Suprapubic skin (tissue), 4 donors: ENCODE measurements around the gene CXXC5. TPM values are rescaled to one million over a fixed set of nuclear protein-coding genes. Genes with fewer than 3 reads are reported as not detected.
A peak's percentile ranks its signal among the peaks of the same experiment; 100 is the strongest.

Experiments used
- DNase-seq, 2 donors: peaks; one replicate each; pipeline ENCODE4 v3.0.0-alpha.2; 2019; ENCODE audit warnings: low spot score in 2 of 2
- H3K27ac ChIP-seq: fragments of 200-600 bp; sonication (generic); one replicate; pipeline ENCODE4 v1.5.1; 2019
- H3K27me3 ChIP-seq: fragments of 200-600 bp; sonication (generic); one replicate; pipeline ENCODE4 v1.5.1; 2019
- H3K36me3 ChIP-seq: fragments of 200-600 bp; sonication (generic); one replicate; pipeline ENCODE4 v1.5.1; 2019
- H3K4me1 ChIP-seq: fragments of 200-600 bp; sonication (generic); one replicate; pipeline ENCODE4 v1.5.1; 2019
- H3K4me3 ChIP-seq: fragments of 200-600 bp; sonication (generic); one replicate; pipeline ENCODE4 v1.5.1; 2019; ENCODE audit warnings: mild to moderate bottlenecking
- H3K9me3 ChIP-seq: fragments of 200-600 bp; sonication (generic); one replicate; pipeline ENCODE4 v1.5.1; 2019
- EP300 ChIP-seq: sonication (generic); formaldehyde crosslinking; IDR thresholded peaks from one replicate; pipeline ENCODE4 v1.6.1; 2017; ENCODE audit warnings: antibody characterized with exemption
- POLR2A ChIP-seq, 2 donors: fragments of 450-650 bp; IDR thresholded peaks; one replicate each; pipeline ENCODE4 v1.6.1; 2017; ENCODE audit warnings: antibody characterized with exemption in 2 of 2, mild to moderate bottlenecking in 2 of 2, moderate library complexity in 2 of 2
- POLR2AphosphoS5 ChIP-seq, 3 donors: sonication (generic); formaldehyde crosslinking; IDR thresholded peaks; one replicate each; pipeline ENCODE4 v1.6.1; 2017; ENCODE audit warnings: antibody characterized with exemption in 3 of 3
- WGBS: methylation state at CpG from one replicate; pipeline ENCODE4 v1.1.5; 2018; 5-methylcytosine and 5-hydroxymethylcytosine counted together
- total RNA-seq, 4 donors: library from RNA; depleted of rRNA; stranded (reverse); fragments of >200 nt; gene quantifications; one replicate each; pipeline ENCODE4 v1.1.0, GENCODE V29; 2016
- TF ChIP-seq, protein P1 (sequence below), 2 donors: fragments of 200-600 bp in 1 of 2; fragments of 450-650 bp in 1 of 2; sonication (generic) in 1 of 2; IDR thresholded peaks; one replicate each; pipeline ENCODE4 v1.5.1; 2016 to 2019; ENCODE audit warnings: antibody characterized with exemption in 2 of 2, mild to moderate bottlenecking in 1 of 2, moderate library complexity in 1 of 2

CXXC5 gene
- total RNA-seq, 4 donors from 2014 or later, result 21.8 to 40.6 (median 30.1) TPM

DNA sequence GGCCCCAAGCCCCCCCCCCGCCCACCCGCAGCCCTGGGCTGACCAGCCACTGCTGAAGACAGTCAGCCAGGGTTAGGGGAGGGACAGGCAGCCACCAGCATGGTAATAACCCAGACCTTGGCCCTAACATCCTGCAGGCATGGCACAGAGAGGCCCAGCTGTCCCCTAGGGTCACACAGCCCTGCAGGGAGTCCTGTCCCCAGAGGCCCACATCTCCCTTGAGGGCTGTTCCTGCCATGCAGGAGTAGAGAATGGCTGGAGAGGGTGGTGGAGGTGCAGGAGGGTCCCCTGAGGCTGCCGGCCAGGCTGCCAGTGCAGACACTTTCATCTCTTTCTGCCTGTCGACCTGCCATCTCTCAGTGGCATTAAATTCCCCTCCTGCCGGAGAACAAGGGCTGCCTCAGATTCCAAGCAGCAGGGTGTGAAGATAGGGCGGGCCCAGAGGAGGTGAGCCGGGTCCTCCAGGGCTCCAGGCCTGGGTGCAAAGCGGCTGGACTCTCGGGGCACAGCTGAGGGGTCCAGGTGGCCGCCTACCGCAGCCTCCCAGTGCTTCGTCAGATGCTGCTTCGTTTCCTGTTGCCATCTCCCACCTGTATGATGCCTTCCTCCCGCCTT, 40.0 kb downstream of the CXXC5 start:
- WGBS, result 91% methylated on average over 6 of the region's 14 CpGs
- no peak overlapping the region for H3K4me3 ChIP-seq
- DNase-seq, result no peak
- no peaks in the 10 kb centered on the region for H3K9me3 ChIP-seq
- H3K27ac ChIP-seq, result no peak overlapping the region
- H3K4me1 ChIP-seq, result peaks cover 19% of the 10 kb centered on the region
- H3K36me3 ChIP-seq, result peaks cover 15% of the 10 kb centered on the region
- H3K27me3 ChIP-seq, result no peaks in the 10 kb centered on the region
- TF ChIP-seq POLR2A (IDR thresholded peaks at IDR 0.05), result no peak
- no peak for TF ChIP-seq POLR2AphosphoS5 (IDR thresholded peaks at IDR 0.05)
- TF ChIP-seq EP300, result no peak
- TF ChIP-seq, protein P1, sequence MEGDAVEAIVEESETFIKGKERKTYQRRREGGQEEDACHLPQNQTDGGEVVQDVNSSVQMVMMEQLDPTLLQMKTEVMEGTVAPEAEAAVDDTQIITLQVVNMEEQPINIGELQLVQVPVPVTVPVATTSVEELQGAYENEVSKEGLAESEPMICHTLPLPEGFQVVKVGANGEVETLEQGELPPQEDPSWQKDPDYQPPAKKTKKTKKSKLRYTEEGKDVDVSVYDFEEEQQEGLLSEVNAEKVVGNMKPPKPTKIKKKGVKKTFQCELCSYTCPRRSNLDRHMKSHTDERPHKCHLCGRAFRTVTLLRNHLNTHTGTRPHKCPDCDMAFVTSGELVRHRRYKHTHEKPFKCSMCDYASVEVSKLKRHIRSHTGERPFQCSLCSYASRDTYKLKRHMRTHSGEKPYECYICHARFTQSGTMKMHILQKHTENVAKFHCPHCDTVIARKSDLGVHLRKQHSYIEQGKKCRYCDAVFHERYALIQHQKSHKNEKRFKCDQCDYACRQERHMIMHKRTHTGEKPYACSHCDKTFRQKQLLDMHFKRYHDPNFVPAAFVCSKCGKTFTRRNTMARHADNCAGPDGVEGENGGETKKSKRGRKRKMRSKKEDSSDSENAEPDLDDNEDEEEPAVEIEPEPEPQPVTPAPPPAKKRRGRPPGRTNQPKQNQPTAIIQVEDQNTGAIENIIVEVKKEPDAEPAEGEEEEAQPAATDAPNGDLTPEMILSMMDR (IDR thresholded peaks at IDR 0.05), result no peak

DNA sequence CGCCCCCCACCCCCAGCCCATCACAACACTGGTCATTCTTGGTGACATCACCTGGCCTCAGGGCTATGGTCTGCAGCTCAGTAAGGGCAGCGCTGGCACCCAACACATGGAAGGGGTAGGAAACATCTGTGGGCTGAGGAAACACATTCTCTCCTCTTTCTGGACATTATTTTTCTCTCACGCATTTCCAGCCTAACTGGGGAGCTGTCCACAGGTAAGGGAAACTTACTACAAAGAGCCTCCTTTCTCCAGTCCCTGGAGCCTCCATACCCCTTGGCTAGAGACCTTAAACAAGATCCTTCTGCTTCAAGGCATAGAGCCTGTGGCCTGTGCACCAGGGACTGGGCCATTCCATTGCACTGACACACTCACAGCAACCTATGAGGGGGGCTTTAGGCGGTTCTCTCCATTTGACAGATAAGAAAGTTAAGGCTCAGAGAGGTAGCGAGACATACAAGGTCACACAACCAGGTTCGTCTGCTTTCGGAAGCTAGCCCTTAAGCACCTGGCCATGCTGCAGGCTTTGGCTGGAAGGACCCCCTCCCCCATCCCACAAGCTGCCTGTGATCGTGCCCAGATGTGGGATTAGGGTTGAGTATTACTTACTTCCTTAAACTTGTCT, 40.7 kb downstream of the CXXC5 start:
- H3K27me3 ChIP-seq, result no peaks in the 10 kb centered on the region
- no peaks in the 10 kb centered on the region for H3K9me3 ChIP-seq
- no peak overlapping the region for H3K4me3 ChIP-seq
- H3K4me1 ChIP-seq, result peaks cover 19% of the 10 kb centered on the region
- 77% methylated on average over 8 of the region's 8 CpGs for WGBS
- TF ChIP-seq, protein P1 (IDR thresholded peaks at IDR 0.05), result no peak
- TF ChIP-seq EP300 (no peak), POLR2A (IDR thresholded peaks at IDR 0.05) (no peak), POLR2AphosphoS5 (IDR thresholded peaks at IDR 0.05) (no peak)
- no peak for DNase-seq
- H3K27ac ChIP-seq, result peak overlapping the region; percentile 7
- peaks cover 8% of the 10 kb centered on the region for H3K36me3 ChIP-seq

DNA sequence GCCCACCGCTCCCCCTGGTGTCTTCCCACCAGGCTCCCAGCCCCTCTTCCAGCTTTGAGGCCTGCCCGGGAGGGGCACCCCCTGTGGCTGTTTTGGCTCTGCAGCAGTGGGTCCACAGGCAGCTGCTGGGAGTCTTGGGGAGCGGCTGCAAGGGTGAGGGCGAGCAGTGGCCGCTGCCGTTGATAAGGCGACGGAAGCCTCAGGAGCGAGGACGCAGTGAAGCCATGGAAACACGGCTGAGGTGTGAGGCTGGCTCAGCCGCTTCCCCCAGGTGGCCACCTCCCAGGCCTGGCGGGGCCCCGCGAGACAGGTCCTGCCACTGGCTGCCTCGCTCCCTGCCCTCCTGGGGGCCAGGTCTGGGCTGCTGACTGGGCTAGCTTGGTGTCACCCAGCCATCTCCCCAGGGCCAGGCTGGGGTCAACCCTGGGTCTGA, 41.5 kb downstream of the CXXC5 start:
- TF ChIP-seq POLR2AphosphoS5 (IDR thresholded peaks at IDR 0.05) (no peak), EP300 (no peak), POLR2A (IDR thresholded peaks at IDR 0.05) (no peak)
- no peaks in the 10 kb centered on the region for H3K9me3 ChIP-seq
- peaks cover 5% of the 10 kb centered on the region for H3K36me3 ChIP-seq
- DNase-seq, result no peak
- WGBS, result 40% methylated on average over 11 of the region's 16 CpGs
- no peak overlapping the region for H3K4me3 ChIP-seq
- H3K4me1 ChIP-seq, result peaks cover 19% of the 10 kb centered on the region
- no peaks in the 10 kb centered on the region for H3K27me3 ChIP-seq
- H3K27ac ChIP-seq, result no peak overlapping the region

DNA sequence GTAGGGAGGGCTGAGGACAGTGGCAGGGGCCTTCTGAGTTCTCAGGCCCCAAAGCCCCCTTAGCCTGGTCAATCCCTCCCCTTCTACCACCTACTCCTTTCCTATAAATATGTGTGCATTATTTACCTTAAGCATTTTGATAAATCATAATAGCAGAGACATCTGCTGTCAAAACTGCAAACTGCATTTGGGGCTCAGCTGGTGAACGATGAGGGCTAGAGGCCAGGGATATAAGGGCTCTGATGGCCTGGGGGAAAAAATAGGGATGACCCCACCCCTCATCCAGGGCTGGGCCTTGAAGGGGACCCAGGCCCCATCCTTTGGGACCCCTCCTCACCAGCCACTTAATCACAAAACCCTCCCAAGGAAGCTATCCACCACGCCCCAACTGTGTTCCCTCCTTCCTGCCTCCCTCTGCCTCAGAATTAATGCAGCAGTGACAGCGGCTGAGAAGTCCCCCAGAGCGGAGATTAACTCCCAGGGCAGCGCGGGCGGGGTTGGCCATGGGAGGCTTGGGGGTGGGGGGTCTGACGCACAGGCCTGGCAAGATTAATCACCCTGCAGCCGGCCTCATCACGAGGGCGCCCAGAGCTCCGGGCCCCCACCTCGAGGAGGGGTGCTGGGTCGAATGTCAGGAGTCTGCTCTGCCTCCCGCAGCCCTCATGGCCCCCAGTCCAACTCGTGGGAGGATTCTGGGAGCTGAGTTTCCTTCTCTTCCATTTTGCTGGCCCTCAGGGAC, 42.1 kb downstream of the CXXC5 start:
- no peak for TF ChIP-seq POLR2A (IDR thresholded peaks at IDR 0.05)
- no peak for TF ChIP-seq EP300
- TF ChIP-seq, protein P1 (IDR thresholded peaks at IDR 0.05), result peak; percentile 36 to 43
- TF ChIP-seq POLR2AphosphoS5 (IDR thresholded peaks at IDR 0.05), result no peak
- DNase-seq, result no peak
- 15% methylated on average over 4 of the region's 16 CpGs for WGBS
- peaks cover 19% of the 10 kb centered on the region for H3K4me1 ChIP-seq
- H3K27me3 ChIP-seq, result no peaks in the 10 kb centered on the region
- no peak overlapping the region for H3K27ac ChIP-seq
- no peak overlapping the region for H3K4me3 ChIP-seq
- H3K36me3 ChIP-seq, result peaks cover 3% of the 10 kb centered on the region
- H3K9me3 ChIP-seq, result no peaks in the 10 kb centered on the region

DNA sequence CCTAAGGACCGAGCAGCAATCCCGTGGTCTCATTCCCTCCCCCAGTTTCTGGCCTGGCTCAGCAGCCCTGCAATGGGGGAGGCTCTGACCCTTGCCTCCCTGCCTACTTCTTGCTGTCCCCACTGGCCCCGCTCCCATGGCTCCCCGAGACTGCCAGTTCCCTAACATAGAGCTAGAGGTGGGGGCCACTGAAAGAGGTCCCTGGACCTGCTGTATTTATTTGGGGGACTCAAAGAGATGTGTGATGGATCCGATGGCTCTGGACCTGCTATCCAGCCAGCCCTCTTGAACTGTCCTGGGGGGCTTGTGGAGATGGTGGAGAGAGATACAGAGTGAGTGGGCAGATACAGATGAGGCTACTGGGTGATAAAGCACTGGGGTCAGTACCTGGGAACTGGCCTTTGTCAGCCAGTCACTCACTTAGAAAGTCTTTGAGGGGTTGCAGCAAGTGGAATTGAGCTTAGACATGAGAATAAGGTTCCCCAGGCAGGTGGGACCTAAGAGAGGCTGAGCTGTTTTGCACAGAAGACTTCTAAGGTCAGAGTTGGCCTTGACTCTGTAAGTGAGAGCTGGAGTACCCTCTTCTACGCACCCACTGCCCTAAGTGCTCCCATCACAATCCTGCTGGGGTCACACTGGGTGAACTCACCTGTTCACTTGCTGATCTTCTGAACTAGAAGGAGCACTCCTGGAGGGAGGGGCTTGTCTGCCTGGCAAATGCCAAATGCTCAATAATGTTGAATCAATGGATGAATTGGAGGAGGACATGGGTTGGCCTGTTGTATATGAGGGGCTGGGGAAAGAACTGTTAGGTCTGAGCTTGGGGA, 42.9 kb downstream of the CXXC5 start:
- H3K36me3 ChIP-seq, result no peaks in the 10 kb centered on the region
- 76% methylated on average over 6 of the region's 6 CpGs for WGBS
- H3K4me1 ChIP-seq, result peaks cover 20% of the 10 kb centered on the region
- TF ChIP-seq POLR2A (IDR thresholded peaks at IDR 0.05) (no peak), EP300 (no peak), POLR2AphosphoS5 (IDR thresholded peaks at IDR 0.05) (no peak)
- TF ChIP-seq, protein P1 (IDR thresholded peaks at IDR 0.05), result no peak
- no peak for DNase-seq
- no peaks in the 10 kb centered on the region for H3K9me3 ChIP-seq
- H3K27ac ChIP-seq, result no peak overlapping the region
- no peaks in the 10 kb centered on the region for H3K27me3 ChIP-seq
- H3K4me3 ChIP-seq, result no peak overlapping the region
